HepG2 (cell line): ENCODE measurements around the gene ZC2HC1B. TPM values are rescaled to one million over a fixed set of nuclear protein-coding genes. Genes with fewer than 3 reads are reported as not detected.
"Not testable (repeated sequence)": the region's sequence is repeated elsewhere in the genome, so short reads cannot be mapped to it uniquely, and the experiment has no call there.

Source experiments
- ATAC-seq: fragments of 200-7000 bp; cut with Tn5 transposase; 3 replicates; pipeline ENCODE4 v1.9.1; 2020; ENCODE audit warnings: mild to moderate bottlenecking, moderate library complexity
- BruUV-seq: library from RNA; stranded (reverse); fragments of 400-500 nt; replicated peaks from 2 replicates; lab custom pipeline; 2021; lab: Mats Ljungman, UMichigan
- CTCF ChIA-PET: fragments of 300-600 bp; formaldehyde crosslinking; extraction: SDS; loops from one replicate; lab custom pipeline; 2021; ENCODE audit warnings: low total read pairs, inconsistent platforms, low intra/inter-chr PET ratio; lab: Yijun Ruan, JAX
- POLR2A ChIA-PET: fragments of 350-600 bp; sonication (Branson Sonifier 250); formaldehyde crosslinking; loops from one replicate; lab custom pipeline; 2020; ENCODE audit warnings: antibody characterized with exemption, inconsistent platforms; lab: Yijun Ruan, JAX
- DNase-seq: peaks from one replicate; pipeline ENCODE4 v3.0.0-alpha.2; 2015; ENCODE audit warnings: low spot score
- FAIRE-seq: peaks from 3 replicates; lab custom pipeline; 2011; peaks lifted over from hg19 to GRCh38; lab: Jason Lieb, UNC
- H2AFZ ChIP-seq: one replicate; pipeline ENCODE4 v1.6.1; 2011; ENCODE audit warnings: low read length, inconsistent platforms
- H3K27ac ChIP-seq: fragments of 300-600 bp; 3 replicates; pipeline ENCODE4 v1.8.0; 2011; ENCODE audit warnings: mixed run types, mild to moderate bottlenecking, mixed read lengths, low read length, inconsistent platforms; ENCODE audit not compliant: insufficient read depth; ENCODE audit errors: extremely low read length
- H3K27me3 ChIP-seq, 2 experiments: fragments of 200-600 bp in 1 of 2; 2 replicates in 1 of 2; 3 replicates in 1 of 2; pipeline versions ENCODE4 v1.6.0 to v1.8.0; 2011; ENCODE audit warnings: low read length in 2 of 2, mild to moderate bottlenecking in 2 of 2, moderate library complexity in 2 of 2, inconsistent platforms in 1 of 2; ENCODE audit not compliant: insufficient read depth in 2 of 2, control insufficient read depth in 1 of 2
- H3K36me3 ChIP-seq, 2 experiments: fragments of 200-600 bp in 1 of 2; replicated peaks in 1 of 2; 2 replicates in 1 of 2; 3 replicates in 1 of 2; pipeline versions ENCODE4 v1.5.1 to v1.8.0; 2011; ENCODE audit warnings: low read length in 2 of 2, inconsistent platforms in 1 of 2; ENCODE audit not compliant: insufficient read depth in 2 of 2, control insufficient read depth in 1 of 2
- H3K4me1 ChIP-seq: 2 replicates; pipeline ENCODE4 v1.5.1; 2012; ENCODE audit warnings: low read length, inconsistent platforms; ENCODE audit not compliant: insufficient read depth
- H3K4me2 ChIP-seq: 2 replicates; pipeline ENCODE4 v1.6.0; 2011; ENCODE audit warnings: low read depth, low read length, inconsistent platforms
- H3K4me3 ChIP-seq, 3 experiments: fragments of 200-600 bp in 1 of 3; sonication (generic), shearing (Covaris generic) in 1 of 3; replicated peaks in 1 of 3; 2 replicates each; pipeline ENCODE4 v1.5.1; 2011 to 2016; ENCODE audit warnings: low read length in 3 of 3, inconsistent platforms in 2 of 3, low read depth in 2 of 3, mild to moderate bottlenecking in 2 of 3, control low read depth in 1 of 3, mixed read lengths in 1 of 3; ENCODE audit not compliant: insufficient read depth in 1 of 3
- H3K79me2 ChIP-seq: one replicate; pipeline ENCODE4 v1.6.1; 2011; ENCODE audit warnings: low read length, inconsistent platforms; ENCODE audit not compliant: insufficient read depth
- H3K9ac ChIP-seq: 2 replicates; pipeline ENCODE4 v1.6.0; 2011; ENCODE audit warnings: mild to moderate bottlenecking, low read depth, low read length, inconsistent platforms; ENCODE audit not compliant: insufficient read depth
- H3K9me3 ChIP-seq: 2 replicates; pipeline ENCODE4 v1.5.1; 2012; ENCODE audit warnings: mild to moderate bottlenecking, low read length
- H4K20me1 ChIP-seq: 2 replicates; pipeline ENCODE4 v1.6.0; 2011; ENCODE audit warnings: inconsistent platforms, mild to moderate bottlenecking, low read length, moderate library complexity; ENCODE audit not compliant: insufficient read depth
- AHDC1 ChIP-seq: sonication (generic); formaldehyde crosslinking; IDR thresholded peaks from 2 replicates; pipeline ENCODE4 v1.5.1; 2020; ENCODE audit warnings: mild to moderate bottlenecking, missing genetic modification reagents, borderline replicate concordance
- ARID5B ChIP-seq: IDR thresholded peaks from 2 replicates; pipeline ENCODE4 v1.4.0; 2020; ENCODE audit warnings: mild to moderate bottlenecking, missing genetic modification reagents
- BCL6 ChIP-seq: IDR thresholded peaks from 2 replicates; pipeline ENCODE4 v1.6.1; 2016; ENCODE audit warnings: missing genetic modification reagents, missing compliant biosample characterization
- CEBPB ChIP-seq: IDR thresholded peaks from 2 replicates; pipeline ENCODE4 v1.6.1; 2011; ENCODE audit warnings: low read depth, low read length, improper control_type of control experiment, borderline replicate concordance
- CREB1 ChIP-seq, 2 experiments: fragments of 450-650 bp in 1 of 2; IDR thresholded peaks; 2 replicates each; pipeline ENCODE4 v1.6.1; 2016 to 2017; ENCODE audit warnings: control low read depth in 1 of 2, mild to moderate bottlenecking in 1 of 2, missing compliant biosample characterization in 1 of 2, missing genetic modification characterization in 1 of 2
- FOXA3 ChIP-seq: IDR thresholded peaks from 2 replicates; pipeline ENCODE4 v1.6.1; 2016; ENCODE audit warnings: missing genetic modification reagents, missing compliant biosample characterization
- FOXP4 ChIP-seq: sonication (generic); formaldehyde crosslinking; IDR thresholded peaks from 2 replicates; pipeline ENCODE4 v1.4.0; 2020; ENCODE audit warnings: missing genetic modification reagents
- GATAD2A ChIP-seq: IDR thresholded peaks from 2 replicates; pipeline ENCODE4 v1.6.1; 2016
- SAP130 ChIP-seq: IDR thresholded peaks from 2 replicates; pipeline ENCODE4 v1.6.1; 2016; ENCODE audit warnings: low read depth
- SOX6 ChIP-seq, 2 experiments: fragments of 450-650 bp in 1 of 2; sonication (generic) in 1 of 2; formaldehyde crosslinking in 1 of 2; IDR thresholded peaks; 2 replicates each; pipeline versions ENCODE4 v1.4.0 to v1.6.1; 2017 to 2020; ENCODE audit warnings: antibody characterized with exemption in 1 of 2, mild to moderate bottlenecking in 1 of 2, missing genetic modification reagents in 1 of 2
- TARDBP ChIP-seq: sonication (generic); formaldehyde crosslinking; IDR thresholded peaks from 2 replicates; pipeline ENCODE4 v1.8.0; 2022; ENCODE audit warnings: mild to moderate bottlenecking, missing genetic modification reagents
- THAP11 ChIP-seq: IDR thresholded peaks from 2 replicates; pipeline ENCODE4 v1.6.1; 2016; ENCODE audit warnings: missing biosample characterization, missing genetic modification reagents
- ZNF644 ChIP-seq: IDR thresholded peaks from 2 replicates; pipeline ENCODE4 v1.6.1; 2016; ENCODE audit warnings: low read depth
- WGBS: methylation state at CpG from one replicate; pipeline ENCODE4 v1.1.6; 2017; ENCODE audit warnings: low lambda C conversion rate; 5-methylcytosine and 5-hydroxymethylcytosine counted together
- in situ Hi-C: cut with HindIII; loops from 2 replicates; pipeline ENCODE4 v1.10.0; 2017; ENCODE audit warnings: low pct_unique_long_range_greater_than_20kb; ENCODE audit not compliant: extremely low pct_ligation_motif_present
- intact Hi-C: fragments of 100-400 bp; cut with micrococcal nuclease; formaldehyde crosslinking; loops from one replicate; pipeline ENCODE4 v1.10.0; 2022; ENCODE audit not compliant: unreplicated experiment
- polyA plus RNA-seq, 8 experiments: library from polyadenylated mRNA; depleted of rRNA in 3 of 8; stranded (reverse) in 7 of 8; unstranded in 1 of 8; fragments of >200 nt; fragmentation: Illumina TruSeq in 4 of 8; extraction: Trizol in 4 of 8; gene quantifications; 2 replicates each; pipeline versions ENCODE4 v1.2.1 to v1.2.3, GENCODE V29; 2011 to 2016; ENCODE audit warnings: low read depth in 4 of 8, missing spikeins in 1 of 8, mixed read lengths in 1 of 8; ENCODE audit not compliant: insufficient read depth in 1 of 8
- total RNA-seq, 5 experiments: library from RNA; depleted of rRNA; stranded (reverse); fragments of >200 nt; fragmentation: Illumina TruSeq; extraction: Trizol; gene quantifications; 2 replicates each; pipeline ENCODE4 v1.2.3, GENCODE V29; 2016; ENCODE audit warnings: low read depth in 1 of 5

Gene ZC2HC1B
- total and polyA plus RNA-seq, 2 of the 13 experiments (the other 11 are each of a cell fraction or from before 2014, with no cell fraction given), result not detected

GRCh38 chr6:143855057-143855456, 9.2 kb upstream of the ZC2HC1B start:
- ATAC-seq; CTCF ChIA-PET; FAIRE-seq; H3K27ac ChIP-seq; H3K9me3 ChIP-seq; H3K4me2 ChIP-seq; H2AFZ ChIP-seq; H4K20me1 ChIP-seq; H3K9ac ChIP-seq; intact Hi-C loops; H3K27me3 ChIP-seq; H3K4me3 ChIP-seq; BruUV-seq; in situ Hi-C loops; TF ChIP-seq CREB1, SOX6 (IDR thresholded peaks at IDR 0.05): not testable (repeated sequence)
- H3K4me1 ChIP-seq, result peaks cover 11% of the 10 kb centered on the region; the same call in 1 of the 2 replicates
- POLR2A ChIA-PET, result interaction anchor here (1.4 kb wide), 1 partner anchor 12 kb away, joined by 9 read pairs; the partner anchor contains the start of gene LTV1
- peaks cover 22 to 67% of the 10 kb centered on the region in 2 experiments for H3K36me3 ChIP-seq
- DNase-seq, result peak; percentile 37
- peaks cover 21% of the 10 kb centered on the region for H3K79me2 ChIP-seq
- WGBS, result 84% methylated on average over 1 of the region's 1 CpG
- TF ChIP-seq CREB1 (CRISPR knock-in tag; IDR thresholded peaks at IDR 0.05) (0 out of 2 replicates have a peak, but pooled peaks have one; percentile 17), ZNF644 (CRISPR knock-in tag) (peak; percentile 20; the same call in 1 of the 2 replicates), FOXP4 (peak; percentile 65), BCL6 (CRISPR knock-in tag) (peak; percentile 37; the same call in 1 of the 2 replicates), AHDC1 (CRISPR knock-in tag) (0 out of 2 replicates have a peak, but pooled peaks have one; percentile 17), TARDBP (CRISPR knock-in tag) (peak; percentile 22; the same call in 1 of the 2 replicates), CEBPB (peak; percentile 72; the same call in 1 of the 2 replicates), FOXA3 (CRISPR knock-in tag) (peak; percentile 76), ARID5B (CRISPR knock-in tag) (peak; percentile 50), SAP130 (CRISPR knock-in tag) (0 out of 2 replicates have a peak, but pooled peaks have one; percentile 10), SOX6 (CRISPR knock-in tag; IDR thresholded peaks at IDR 0.05) (peak; percentile 95), THAP11 (CRISPR knock-in tag) (0 out of 2 replicates have a peak, but pooled peaks have one; percentile 22), GATAD2A (CRISPR knock-in tag) (peak; percentile 72)
